Sigmoid colon (tissue), 4 donors: ENCODE data around the gene TCF12.

Experiments used
- EP300 ChIP-seq, 4 donors: sonication (generic); formaldehyde crosslinking; IDR thresholded peaks; one replicate each; pipeline ENCODE4 v1.6.1; 2017; ENCODE audit warnings: antibody characterized with exemption in 4 of 4
- POLR2A ChIP-seq, 2 donors: fragments of 450-650 bp; IDR thresholded peaks; one replicate each; pipeline ENCODE4 v1.6.1; 2016; ENCODE audit warnings: antibody characterized with exemption in 2 of 2, mild to moderate bottlenecking in 2 of 2, moderate library complexity in 2 of 2
- TF ChIP-seq, protein P1 (sequence below), 4 experiments: fragments of 450-650 bp in 3 of 4; fragments of 200-600 bp in 1 of 4; IDR thresholded peaks; one replicate each; pipeline ENCODE4 v1.5.1; 2016 to 2019; ENCODE audit warnings: antibody characterized with exemption in 4 of 4, mild to moderate bottlenecking in 3 of 4, moderate library complexity in 2 of 4

- TF ChIP-seq, protein P1, sequence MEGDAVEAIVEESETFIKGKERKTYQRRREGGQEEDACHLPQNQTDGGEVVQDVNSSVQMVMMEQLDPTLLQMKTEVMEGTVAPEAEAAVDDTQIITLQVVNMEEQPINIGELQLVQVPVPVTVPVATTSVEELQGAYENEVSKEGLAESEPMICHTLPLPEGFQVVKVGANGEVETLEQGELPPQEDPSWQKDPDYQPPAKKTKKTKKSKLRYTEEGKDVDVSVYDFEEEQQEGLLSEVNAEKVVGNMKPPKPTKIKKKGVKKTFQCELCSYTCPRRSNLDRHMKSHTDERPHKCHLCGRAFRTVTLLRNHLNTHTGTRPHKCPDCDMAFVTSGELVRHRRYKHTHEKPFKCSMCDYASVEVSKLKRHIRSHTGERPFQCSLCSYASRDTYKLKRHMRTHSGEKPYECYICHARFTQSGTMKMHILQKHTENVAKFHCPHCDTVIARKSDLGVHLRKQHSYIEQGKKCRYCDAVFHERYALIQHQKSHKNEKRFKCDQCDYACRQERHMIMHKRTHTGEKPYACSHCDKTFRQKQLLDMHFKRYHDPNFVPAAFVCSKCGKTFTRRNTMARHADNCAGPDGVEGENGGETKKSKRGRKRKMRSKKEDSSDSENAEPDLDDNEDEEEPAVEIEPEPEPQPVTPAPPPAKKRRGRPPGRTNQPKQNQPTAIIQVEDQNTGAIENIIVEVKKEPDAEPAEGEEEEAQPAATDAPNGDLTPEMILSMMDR (IDR thresholded peaks at IDR 0.05) = no peak
- no peak for TF ChIP-seq POLR2A (IDR thresholded peaks at IDR 0.05)
- no peak for TF ChIP-seq EP300 (IDR thresholded peaks at IDR 0.05)
These were observed 64.5 kb downstream of the TCF12 start for GRCh38 chr15:56982987-56983386.
